NCI-H2196 (cell line): ENCODE results near the gene ANKRD13C.

Experiments
- DNase-seq: peaks from one replicate; lab custom pipeline; 2025; ENCODE audit not compliant: unreplicated experiment; lab: John Stamatoyannopoulos, UW

ANKRD13C gene

GRCh38 chr1:70221238-70222121 is 133.0 kb downstream of the ANKRD13C start, which contains the start of gene SRSF11:
TSS of gene SRSF11 (plus strand) at chr1:70221380. CDS start at chr1:70221637, 257 bp downstream.
- peak; percentile 94 for DNase-seq

- DNase-seq = no peak
Observed at GRCh38 chr1:70220517-70221237, 133.8 kb downstream of the ANKRD13C start.

GRCh38 chr1:70220015-70220414 is 134.5 kb downstream of the ANKRD13C start:
- DNase-seq = no peak

- no peak for DNase-seq
Observed at GRCh38 chr1:70211541-70211940, 143.0 kb downstream of the ANKRD13C start.

- no peak for DNase-seq
Observed at GRCh38 chr1:70210820-70211219, 143.7 kb downstream of the ANKRD13C start.
